HUES48 (cell line): ENCODE measurements around the gene SPEG.

Experiments used
- H3K27ac ChIP-seq: one replicate; pipeline ENCODE4 v1.7.0; 2013; ENCODE audit warnings: low read depth, low read length, inconsistent platforms
- H3K27me3 ChIP-seq: 2 replicates; pipeline ENCODE4 v1.6.1; 2013; ENCODE audit warnings: mild to moderate bottlenecking, low read length; ENCODE audit not compliant: control insufficient read depth, insufficient read depth
- H3K36me3 ChIP-seq: 2 replicates; pipeline ENCODE4 v1.6.1; 2013; ENCODE audit warnings: low read length; ENCODE audit not compliant: control insufficient read depth, insufficient read depth
- H3K4me1 ChIP-seq: 2 replicates; pipeline ENCODE4 v1.6.1; 2013; ENCODE audit warnings: mild to moderate bottlenecking, low read length; ENCODE audit not compliant: control insufficient read depth, insufficient read depth
- H3K4me3 ChIP-seq: 2 replicates; pipeline ENCODE4 v1.5.1; 2013; ENCODE audit warnings: mild to moderate bottlenecking, low read depth, low read length
- H3K9ac ChIP-seq: 2 replicates; pipeline ENCODE4 v1.6.1; 2013; ENCODE audit warnings: mild to moderate bottlenecking, low read depth, low read length, moderate library complexity
- H3K9me3 ChIP-seq: 2 replicates; pipeline ENCODE4 v1.6.1; 2013; ENCODE audit warnings: low read length; ENCODE audit not compliant: control insufficient read depth, insufficient read depth

Gene SPEG

DNA sequence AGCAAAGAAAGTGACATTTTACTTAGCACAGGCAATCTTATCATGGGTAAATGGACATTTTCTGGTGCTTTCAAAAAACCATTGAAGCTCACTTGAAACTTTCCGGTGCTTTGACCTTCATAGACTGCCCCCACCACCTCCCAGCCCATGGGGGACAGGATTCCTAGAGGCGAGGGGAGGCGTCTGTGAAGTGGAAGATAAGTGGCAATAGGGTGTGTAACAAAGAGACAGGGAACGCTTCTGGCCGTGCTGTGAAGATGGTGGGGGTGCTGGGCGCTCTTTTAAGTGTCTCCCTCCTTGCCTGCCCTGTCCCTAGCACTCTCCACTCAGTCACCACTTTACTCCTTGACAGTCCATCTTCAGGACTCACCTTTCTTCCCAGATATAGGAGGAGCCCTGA is 40.6 kb downstream of the SPEG start:
- Histone ChIP-seq H3K4me3 (no peak overlapping the region), H3K4me1 (peaks cover 4% of the 10 kb centered on the region; the same call in 1 of the 2 replicates), H3K36me3 (no peaks in the 10 kb centered on the region), H3K27me3 (no peaks in the 10 kb centered on the region), H3K9ac (no peak overlapping the region), H3K9me3 (no peaks in the 10 kb centered on the region), H3K27ac (no peak overlapping the region)

DNA sequence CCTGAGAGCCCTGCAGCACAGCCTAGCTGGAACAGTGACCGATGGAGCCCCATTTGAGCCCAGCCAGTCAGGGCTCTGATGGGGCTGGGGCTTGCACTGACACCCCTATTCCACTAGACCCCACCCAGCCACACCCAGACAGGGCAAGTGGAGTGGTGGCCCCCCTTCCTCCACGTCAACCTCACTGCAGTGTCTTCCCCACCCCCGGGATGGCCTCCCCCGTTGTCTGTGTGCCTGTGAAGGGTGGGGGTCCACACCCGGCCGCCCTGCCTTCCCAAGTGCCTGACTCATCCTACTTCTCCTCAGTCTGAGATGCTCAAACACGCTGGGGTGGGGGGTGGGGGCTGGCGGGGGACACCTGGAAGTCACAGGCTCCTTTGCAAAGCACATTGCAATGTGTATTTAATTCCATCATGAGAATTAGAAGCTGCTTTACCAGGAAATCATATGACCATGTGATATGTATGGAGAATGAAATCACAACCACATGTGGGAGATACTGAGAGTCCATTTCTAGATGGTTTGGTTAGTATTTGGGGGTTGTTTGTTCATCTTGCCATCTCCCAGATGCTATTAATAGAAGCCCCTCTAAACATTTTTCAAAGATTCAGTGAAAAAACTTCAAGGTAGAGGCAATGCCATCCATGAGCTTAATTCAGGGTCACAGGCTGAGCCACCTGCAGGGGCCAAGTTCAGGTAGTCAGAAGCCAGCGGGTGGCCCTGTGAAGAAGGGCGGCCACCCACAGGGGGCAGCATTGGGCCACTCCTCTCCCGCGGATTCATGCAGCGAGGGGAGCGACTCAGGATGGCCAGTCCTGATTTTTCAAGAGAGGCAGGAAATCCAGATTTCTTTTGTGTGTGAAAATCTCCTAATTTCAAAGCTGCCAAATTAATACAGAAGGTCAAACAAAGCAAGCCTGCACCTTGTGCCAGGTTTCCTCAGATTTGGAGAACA is 41.3 kb downstream of the SPEG start:
- Histone ChIP-seq H3K9me3 (no peaks in the 10 kb centered on the region), H3K36me3 (no peaks in the 10 kb centered on the region), H3K27ac (peak overlapping the region; percentile 63), H3K4me3 (peak overlapping the region; percentile 58), H3K9ac (no peak overlapping the region), H3K4me1 (peaks cover 4% of the 10 kb centered on the region; the same call in 1 of the 2 replicates), H3K27me3 (no peaks in the 10 kb centered on the region)

DNA sequence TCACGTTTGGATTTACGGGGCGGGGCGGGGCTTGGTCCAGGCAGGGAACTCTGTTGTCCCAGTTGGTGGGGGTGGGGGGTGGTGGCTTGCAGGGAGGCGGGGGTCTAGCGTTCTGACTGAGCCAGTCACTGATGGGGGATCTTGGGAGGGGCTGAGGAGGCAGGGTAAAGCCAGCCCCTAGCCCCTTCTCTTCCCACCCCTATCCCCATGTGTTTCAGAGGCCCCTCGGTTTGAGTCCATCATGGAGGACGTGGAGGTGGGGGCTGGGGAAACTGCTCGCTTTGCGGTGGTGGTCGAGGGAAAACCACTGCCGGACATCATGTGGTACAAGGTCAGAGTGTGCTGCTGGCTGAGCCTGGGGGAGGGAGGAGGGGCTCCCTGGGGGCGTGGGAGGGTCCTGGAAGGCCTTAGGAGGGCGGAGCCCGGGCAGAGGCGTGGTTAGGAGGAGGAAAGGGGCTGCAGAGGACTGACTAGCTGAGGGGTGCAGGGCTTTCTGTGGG is 42.1 kb downstream of the SPEG start:
- no peaks in the 10 kb centered on the region for H3K9me3 ChIP-seq
- H3K4me1 ChIP-seq = peaks cover 4% of the 10 kb centered on the region; the same call in 1 of the 2 replicates
- peaks cover 5% of the 10 kb centered on the region; the same call in 1 of the 2 replicates for H3K36me3 ChIP-seq
- no peaks in the 10 kb centered on the region for H3K27me3 ChIP-seq
- H3K4me3 ChIP-seq = peak overlapping the region; percentile 58
- no peak overlapping the region for H3K9ac ChIP-seq
- peak overlapping the region; percentile 63 for H3K27ac ChIP-seq

DNA sequence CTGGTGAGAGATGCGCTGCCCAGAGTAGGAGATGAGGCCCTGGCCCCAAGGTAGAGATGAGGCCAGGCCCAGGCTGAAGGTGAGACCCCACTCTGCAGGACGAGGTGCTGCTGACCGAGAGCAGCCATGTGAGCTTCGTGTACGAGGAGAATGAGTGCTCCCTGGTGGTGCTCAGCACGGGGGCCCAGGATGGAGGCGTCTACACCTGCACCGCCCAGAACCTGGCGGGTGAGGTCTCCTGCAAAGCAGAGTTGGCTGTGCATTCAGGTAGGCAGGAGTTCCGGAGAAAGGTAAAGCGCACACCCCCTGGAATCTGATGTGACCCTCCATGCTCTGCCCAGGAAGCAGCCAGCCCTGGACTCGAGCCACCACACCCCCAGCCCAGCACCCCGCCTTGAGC is 42.5 kb downstream of the SPEG start:
- peak overlapping the region; percentile 58; the same call in 1 of the 2 replicates for H3K4me3 ChIP-seq
- no peaks in the 10 kb centered on the region for H3K9me3 ChIP-seq
- H3K27me3 ChIP-seq = peaks cover 2% of the 10 kb centered on the region; the same call in 1 of the 2 replicates
- peaks cover 4% of the 10 kb centered on the region; the same call in 1 of the 2 replicates for H3K4me1 ChIP-seq
- no peak overlapping the region for H3K27ac ChIP-seq
- no peak overlapping the region for H3K9ac ChIP-seq
- H3K36me3 ChIP-seq = peaks cover 7% of the 10 kb centered on the region; the same call in 1 of the 2 replicates

DNA sequence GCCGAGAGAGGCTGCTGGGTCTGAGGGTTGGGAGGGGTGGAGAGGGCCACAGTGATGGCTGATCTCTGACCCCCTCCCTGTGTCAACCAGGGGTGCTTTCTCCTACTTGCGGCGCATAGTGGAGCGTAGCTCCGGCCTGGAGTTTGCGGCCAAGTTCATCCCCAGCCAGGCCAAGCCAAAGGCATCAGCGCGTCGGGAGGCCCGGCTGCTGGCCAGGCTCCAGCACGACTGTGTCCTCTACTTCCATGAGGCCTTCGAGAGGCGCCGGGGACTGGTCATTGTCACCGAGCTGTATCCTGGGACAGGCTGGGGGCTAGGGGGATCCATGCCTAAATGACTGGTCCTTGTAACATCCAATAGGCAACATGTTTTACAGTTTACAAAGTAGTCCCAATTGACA is 43.2 kb downstream of the SPEG start:
- no peak overlapping the region for H3K4me3 ChIP-seq
- peaks cover 4% of the 10 kb centered on the region; the same call in 1 of the 2 replicates for H3K4me1 ChIP-seq
- no peak overlapping the region for H3K9ac ChIP-seq
- H3K36me3 ChIP-seq = peaks cover 7% of the 10 kb centered on the region; the same call in 1 of the 2 replicates
- no peak overlapping the region for H3K27ac ChIP-seq
- peaks cover 8% of the 10 kb centered on the region for H3K27me3 ChIP-seq
- H3K9me3 ChIP-seq = no peaks in the 10 kb centered on the region

DNA sequence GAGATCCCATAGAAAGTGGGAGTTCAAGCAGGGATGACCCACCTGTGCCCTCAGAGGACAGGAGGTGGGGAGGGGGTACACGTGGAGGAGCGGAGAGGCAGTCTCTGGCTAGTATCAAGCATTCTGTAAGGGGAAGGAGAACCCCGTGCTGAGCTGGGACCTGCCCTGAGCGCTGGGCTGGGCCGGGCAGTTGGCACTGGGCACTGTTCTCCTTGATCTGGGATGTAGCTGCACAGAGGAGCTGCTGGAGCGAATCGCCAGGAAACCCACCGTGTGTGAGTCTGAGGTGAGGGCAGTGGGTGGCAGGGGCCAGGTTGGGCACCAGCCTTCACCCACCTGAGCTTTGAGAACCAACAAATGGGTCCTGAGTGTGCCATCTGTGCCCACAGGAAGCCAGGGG is 44.3 kb downstream of the SPEG start:
- peaks cover 6% of the 10 kb centered on the region for H3K4me1 ChIP-seq
- peaks cover 18% of the 10 kb centered on the region for H3K27me3 ChIP-seq
- H3K36me3 ChIP-seq = peaks cover 7% of the 10 kb centered on the region; the same call in 1 of the 2 replicates
- H3K4me3 ChIP-seq = no peak overlapping the region
- no peak overlapping the region for H3K9ac ChIP-seq
- no peak overlapping the region for H3K27ac ChIP-seq
- no peaks in the 10 kb centered on the region for H3K9me3 ChIP-seq

DNA sequence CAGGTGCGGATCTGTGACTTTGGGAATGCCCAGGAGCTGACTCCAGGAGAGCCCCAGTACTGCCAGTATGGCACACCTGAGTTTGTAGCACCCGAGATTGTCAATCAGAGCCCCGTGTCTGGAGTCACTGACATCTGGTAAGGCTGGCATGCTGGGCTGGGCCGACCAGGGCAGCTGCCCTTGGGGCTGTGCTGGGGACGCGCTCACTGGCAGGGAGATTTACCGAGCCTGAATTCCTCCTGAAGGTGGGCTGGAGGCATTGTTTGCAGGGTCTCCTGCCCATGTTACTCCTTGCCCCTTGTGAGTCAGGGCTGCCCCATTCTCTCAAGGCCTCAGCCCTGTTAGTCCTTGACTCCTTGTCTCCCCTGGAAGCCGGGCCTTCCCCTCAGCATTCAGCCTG is 45.4 kb downstream of the SPEG start:
- H3K9ac ChIP-seq = no peak overlapping the region
- no peak overlapping the region for H3K27ac ChIP-seq
- H3K4me3 ChIP-seq = no peak overlapping the region
- H3K36me3 ChIP-seq = peaks cover 7% of the 10 kb centered on the region; the same call in 1 of the 2 replicates
- peaks cover 29% of the 10 kb centered on the region for H3K27me3 ChIP-seq
- H3K9me3 ChIP-seq = no peaks in the 10 kb centered on the region
- peaks cover 13% of the 10 kb centered on the region for H3K4me1 ChIP-seq

DNA sequence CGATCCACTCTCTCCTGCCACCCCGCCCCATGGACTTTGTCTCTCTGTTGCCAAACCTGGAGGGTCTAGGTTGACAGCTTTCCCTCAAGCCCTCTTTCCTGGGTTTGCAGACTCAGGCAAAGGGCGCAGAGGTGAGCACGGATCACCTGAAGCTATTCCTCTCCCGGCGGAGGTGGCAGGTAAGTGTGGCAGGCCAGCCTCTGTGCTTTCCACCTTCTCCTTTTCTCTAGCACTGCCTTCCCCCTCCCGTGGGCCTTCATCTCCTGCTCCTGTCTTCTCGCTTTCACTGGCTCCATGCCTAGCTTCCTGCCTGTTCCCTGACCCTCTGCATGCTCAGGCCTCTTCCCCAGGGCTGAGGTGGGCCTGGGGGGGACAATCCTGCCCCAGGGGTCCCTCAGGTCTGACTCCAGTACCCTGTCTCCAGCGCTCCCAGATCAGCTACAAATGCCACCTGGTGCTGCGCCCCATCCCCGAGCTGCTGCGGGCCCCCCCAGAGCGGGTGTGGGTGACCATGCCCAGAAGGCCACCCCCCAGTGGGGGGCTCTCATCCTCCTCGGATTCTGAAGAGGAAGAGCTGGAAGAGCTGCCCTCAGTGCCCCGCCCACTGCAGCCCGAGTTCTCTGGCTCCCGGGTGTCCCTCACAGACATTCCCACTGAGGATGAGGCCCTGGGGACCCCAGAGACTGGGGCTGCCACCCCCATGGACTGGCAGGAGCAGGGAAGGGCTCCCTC is 48.2 kb downstream of the SPEG start:
- Histone ChIP-seq H3K27ac (no peak overlapping the region), H3K36me3 (peaks cover 7% of the 10 kb centered on the region; the same call in 1 of the 2 replicates), H3K27me3 (peaks cover 53% of the 10 kb centered on the region), H3K4me3 (no peak overlapping the region), H3K9me3 (no peaks in the 10 kb centered on the region), H3K4me1 (peaks cover 31% of the 10 kb centered on the region), H3K9ac (no peak overlapping the region)

DNA sequence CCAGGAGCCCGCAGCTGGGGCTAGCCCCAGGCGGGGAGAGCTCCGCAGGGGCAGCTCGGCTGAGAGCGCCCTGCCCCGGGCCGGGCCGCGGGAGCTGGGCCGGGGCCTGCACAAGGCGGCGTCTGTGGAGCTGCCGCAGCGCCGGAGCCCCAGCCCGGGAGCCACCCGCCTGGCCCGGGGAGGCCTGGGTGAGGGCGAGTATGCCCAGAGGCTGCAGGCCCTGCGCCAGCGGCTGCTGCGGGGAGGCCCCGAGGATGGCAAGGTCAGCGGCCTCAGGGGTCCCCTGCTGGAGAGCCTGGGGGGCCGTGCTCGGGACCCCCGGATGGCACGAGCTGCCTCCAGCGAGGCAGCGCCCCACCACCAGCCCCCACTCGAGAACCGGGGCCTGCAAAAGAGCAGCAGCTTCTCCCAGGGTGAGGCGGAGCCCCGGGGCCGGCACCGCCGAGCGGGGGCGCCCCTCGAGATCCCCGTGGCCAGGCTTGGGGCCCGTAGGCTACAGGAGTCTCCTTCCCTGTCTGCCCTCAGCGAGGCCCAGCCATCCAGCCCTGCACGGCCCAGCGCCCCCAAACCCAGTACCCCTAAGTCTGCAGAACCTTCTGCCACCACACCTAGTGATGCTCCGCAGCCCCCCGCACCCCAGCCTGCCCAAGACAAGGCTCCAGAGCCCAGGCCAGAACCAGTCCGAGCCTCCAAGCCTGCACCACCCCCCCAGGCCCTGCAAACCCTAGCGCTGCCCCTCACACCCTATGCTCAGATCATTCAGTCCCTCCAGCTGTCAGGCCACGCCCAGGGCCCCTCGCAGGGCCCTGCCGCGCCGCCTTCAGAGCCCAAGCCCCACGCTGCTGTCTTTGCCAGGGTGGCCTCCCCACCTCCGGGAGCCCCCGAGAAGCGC is 49.1 kb downstream of the SPEG start:
- Histone ChIP-seq H3K27ac (no peak overlapping the region), H3K9me3 (no peaks in the 10 kb centered on the region), H3K9ac (no peak overlapping the region), H3K4me3 (peak overlapping the region; percentile 50), H3K36me3 (peaks cover 7% of the 10 kb centered on the region; the same call in 1 of the 2 replicates), H3K4me1 (peaks cover 31% of the 10 kb centered on the region), H3K27me3 (peaks cover 53% of the 10 kb centered on the region)
